Calu3 (cell line): Measurements from ENCODE around the gene LRRC72. TPM values are rescaled to one million over a fixed set of nuclear protein-coding genes. Genes with fewer than 3 reads are reported as not detected.

Source experiments
- BruUV-seq: library from RNA; stranded (reverse); fragments of 400-500 nt; replicated peaks from 2 replicates; lab custom pipeline; 2021; lab: Mats Ljungman, UMichigan
- CTCF ChIA-PET: fragments of 300-600 bp; sonication (Branson Sonifier 250); formaldehyde crosslinking; loops from one replicate; lab custom pipeline; 2022; ENCODE audit warnings: antibody characterized with exemption; lab: Charles Lee
- DNase-seq: peaks from one replicate; pipeline ENCODE4 v3.0.0; 2022
- H3K27ac Mint-ChIP-seq: one replicate; pipeline ENCODE4 v1.8.0; 2022; ENCODE audit warnings: mixed read lengths; ENCODE audit not compliant: unreplicated experiment
- H3K27me3 Mint-ChIP-seq: one replicate; pipeline ENCODE4 v1.8.0; 2022; ENCODE audit warnings: mixed read lengths; ENCODE audit not compliant: unreplicated experiment
- H3K36me3 Mint-ChIP-seq: one replicate; pipeline ENCODE4 v1.8.0; 2022; ENCODE audit warnings: mild to moderate bottlenecking, moderate library complexity, mixed read lengths; ENCODE audit not compliant: insufficient read depth, unreplicated experiment
- H3K4me1 Mint-ChIP-seq: one replicate; pipeline ENCODE4 v1.8.0; 2022; ENCODE audit warnings: mild to moderate bottlenecking, low read depth, mixed read lengths; ENCODE audit not compliant: unreplicated experiment
- H3K4me3 Mint-ChIP-seq: one replicate; pipeline ENCODE4 v1.8.0; 2022; ENCODE audit warnings: mild to moderate bottlenecking, low read depth, moderate library complexity, mixed read lengths; ENCODE audit not compliant: unreplicated experiment
- H3K9me3 Mint-ChIP-seq: one replicate; pipeline ENCODE4 v1.8.0; 2022; ENCODE audit warnings: low read depth, mixed read lengths; ENCODE audit not compliant: unreplicated experiment
- CTCF ChIP-seq: fragments of 200-600 bp; IDR thresholded peaks from one replicate; pipeline ENCODE4 v1.8.0; 2022; ENCODE audit warnings: antibody characterized with exemption; ENCODE audit not compliant: unreplicated experiment
- intact Hi-C: fragments of 100-400 bp; cut with micrococcal nuclease; formaldehyde crosslinking; loops from one replicate; pipeline ENCODE4 v1.10.0; 2022; ENCODE audit not compliant: unreplicated experiment
- total RNA-seq: library from RNA; stranded (reverse); gene quantifications from 2 replicates; pipeline ENCODE4 v1.2.3, GENCODE V29; 2022

Gene LRRC72
- total RNA-seq, 1 experiment from 2014 or later, result not detected

GRCh38 chr7:16509829-16510228, 16.8 kb upstream of the LRRC72 start:
- intact Hi-C loops, result no loop called here
- Mint-ChIP-seq H3K27me3 (no peaks in the 10 kb centered on the region), H3K27ac (no peak overlapping the region), H3K36me3 (no peaks in the 10 kb centered on the region), H3K4me3 (no peak overlapping the region), H3K9me3 (peaks cover 6% of the 10 kb centered on the region), H3K4me1 (no peaks in the 10 kb centered on the region)
- no peak for DNase-seq
- CTCF ChIA-PET, result interaction anchor here (1.0 kb wide), 1 partner anchor 1978 kb away, joined by 3 read pairs; no protein-coding TSS in a partner anchor
- TF ChIP-seq CTCF, result no peak
- BruUV-seq, result no TSS peak

DNA sequence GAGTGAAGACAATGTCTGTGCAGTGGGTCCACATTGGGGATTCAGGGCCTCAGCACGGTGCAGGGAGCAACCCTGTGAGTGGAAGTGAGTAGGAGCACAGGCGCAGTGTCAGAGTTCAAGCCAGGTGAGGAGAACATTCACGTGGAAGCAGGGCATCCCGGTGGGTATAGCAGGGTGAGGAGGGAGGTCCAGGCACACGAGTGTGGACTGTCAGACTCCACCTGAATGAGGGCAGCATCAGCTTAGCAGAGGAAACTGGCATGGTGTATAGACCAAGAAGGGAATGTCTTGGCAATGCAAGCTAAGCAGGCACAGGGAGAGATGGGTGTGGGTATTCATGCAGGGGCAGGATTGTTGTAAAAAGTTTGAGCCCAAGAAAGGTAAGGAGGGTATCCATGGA, 15.3 kb upstream of the LRRC72 start:
- Mint-ChIP-seq H3K36me3 (no peaks in the 10 kb centered on the region), H3K27ac (no peak overlapping the region), H3K4me3 (no peak overlapping the region), H3K4me1 (no peaks in the 10 kb centered on the region), H3K9me3 (peaks cover 6% of the 10 kb centered on the region), H3K27me3 (no peaks in the 10 kb centered on the region)
- CTCF ChIA-PET, result no interaction called here
- BruUV-seq, result no TSS peak
- DNase-seq, result no peak
- no peak for TF ChIP-seq CTCF
- intact Hi-C loops, result no loop called here

DNA sequence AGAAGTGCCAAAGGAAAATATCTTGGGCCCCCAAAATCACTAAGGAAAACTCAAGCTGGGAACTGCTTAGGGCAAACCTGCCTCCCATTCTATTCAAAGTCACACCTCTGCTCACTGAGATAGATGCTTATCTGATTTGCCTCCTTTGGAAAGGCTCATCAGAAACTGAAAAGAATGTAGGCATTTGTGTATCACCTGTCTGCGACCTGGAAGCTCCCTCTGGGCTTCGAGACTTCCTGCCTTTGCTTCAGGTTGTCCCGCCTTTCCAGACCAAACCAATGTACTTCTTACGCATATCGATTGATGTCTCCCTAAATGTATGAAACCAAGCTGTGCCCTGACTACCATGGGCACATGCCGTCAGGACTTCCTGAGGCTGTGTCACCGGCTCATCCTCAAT, 14.5 kb upstream of the LRRC72 start:
- no peaks in the 10 kb centered on the region for H3K4me1 Mint-ChIP-seq
- CTCF ChIA-PET, result no interaction called here
- intact Hi-C loops, result no loop called here
- no TSS peak for BruUV-seq
- no peak for DNase-seq
- H3K4me3 Mint-ChIP-seq, result no peak overlapping the region
- TF ChIP-seq CTCF, result no peak
- no peak overlapping the region for H3K27ac Mint-ChIP-seq
- H3K36me3 Mint-ChIP-seq, result no peaks in the 10 kb centered on the region
- H3K27me3 Mint-ChIP-seq, result no peaks in the 10 kb centered on the region
- peaks cover 6% of the 10 kb centered on the region for H3K9me3 Mint-ChIP-seq

DNA sequence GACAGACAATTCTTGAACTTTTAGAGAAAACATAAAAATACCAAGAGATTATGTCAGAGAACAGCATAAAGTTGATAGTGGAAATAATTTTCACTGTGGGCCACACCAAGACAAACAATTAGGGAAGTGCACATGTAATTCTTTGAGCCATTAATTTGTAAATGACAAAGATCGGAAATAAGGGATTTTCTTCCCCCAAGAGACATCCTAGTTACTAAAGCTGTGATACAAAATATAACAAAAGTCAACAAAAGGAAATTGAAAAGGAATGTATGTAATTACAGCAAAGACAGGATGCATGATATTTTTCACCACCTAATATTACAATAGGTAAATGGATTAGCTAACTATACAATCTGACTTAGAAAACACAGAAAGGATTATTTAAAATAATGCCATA, 12.4 kb upstream of the LRRC72 start:
- no peaks in the 10 kb centered on the region for H3K9me3 Mint-ChIP-seq
- H3K27ac Mint-ChIP-seq, result no peak overlapping the region
- H3K4me3 Mint-ChIP-seq, result no peak overlapping the region
- no peaks in the 10 kb centered on the region for H3K36me3 Mint-ChIP-seq
- no peaks in the 10 kb centered on the region for H3K4me1 Mint-ChIP-seq
- CTCF ChIA-PET, result no interaction called here
- intact Hi-C loops, result no loop called here
- no peaks in the 10 kb centered on the region for H3K27me3 Mint-ChIP-seq
- no peak for TF ChIP-seq CTCF
- no TSS peak for BruUV-seq
- no peak for DNase-seq

DNA sequence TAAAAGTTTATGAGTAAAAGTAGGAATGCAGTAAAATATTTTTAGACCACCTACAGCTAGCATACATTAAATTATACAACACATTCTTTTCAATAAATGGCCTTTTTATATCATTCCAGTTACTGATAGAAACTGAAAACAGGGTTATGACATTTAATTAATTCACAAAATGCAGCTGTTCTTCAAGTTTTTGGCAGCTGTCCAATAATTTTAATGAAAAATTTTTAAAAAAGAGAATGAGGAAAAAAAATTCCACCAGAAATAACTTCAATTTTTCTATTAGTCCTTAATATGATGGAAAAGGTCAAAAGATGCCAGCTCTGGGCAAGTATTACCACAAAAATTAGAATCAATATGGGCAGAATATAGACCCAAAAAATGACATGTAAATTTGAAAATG, 11.9 kb upstream of the LRRC72 start:
- Mint-ChIP-seq H3K4me1 (no peaks in the 10 kb centered on the region), H3K9me3 (no peaks in the 10 kb centered on the region), H3K27ac (no peak overlapping the region), H3K27me3 (no peaks in the 10 kb centered on the region), H3K4me3 (no peak overlapping the region), H3K36me3 (no peaks in the 10 kb centered on the region)
- no peak for DNase-seq
- TF ChIP-seq CTCF, result no peak
- CTCF ChIA-PET, result no interaction called here
- intact Hi-C loops, result no loop called here
- BruUV-seq, result no TSS peak
